HCT116 (cell line): ENCODE results near the gene HACE1.

Experiments
- SRF ChIP-seq: IDR thresholded peaks from 2 replicates; pipeline ENCODE4 v1.6.1; 2012; ENCODE audit warnings: low read depth
- TF ChIP-seq, protein P1 (sequence below), 3 experiments: fragments of 200-600 bp in 1 of 3; sonication (generic) in 1 of 3; IDR thresholded peaks in 2 of 3; conservative IDR thresholded peaks in 1 of 3; 2 replicates each; pipeline ENCODE4 v1.5.1; 2012 to 2017; ENCODE audit warnings: low read depth in 2 of 3, low read length in 2 of 3, antibody characterized with exemption in 1 of 3, borderline replicate concordance in 1 of 3, control low read depth in 1 of 3, mild to moderate bottlenecking in 1 of 3, mixed read lengths in 1 of 3, mixed run types in 1 of 3, moderate library complexity in 1 of 3; ENCODE audit not compliant: insufficient read depth in 1 of 3

DNA sequence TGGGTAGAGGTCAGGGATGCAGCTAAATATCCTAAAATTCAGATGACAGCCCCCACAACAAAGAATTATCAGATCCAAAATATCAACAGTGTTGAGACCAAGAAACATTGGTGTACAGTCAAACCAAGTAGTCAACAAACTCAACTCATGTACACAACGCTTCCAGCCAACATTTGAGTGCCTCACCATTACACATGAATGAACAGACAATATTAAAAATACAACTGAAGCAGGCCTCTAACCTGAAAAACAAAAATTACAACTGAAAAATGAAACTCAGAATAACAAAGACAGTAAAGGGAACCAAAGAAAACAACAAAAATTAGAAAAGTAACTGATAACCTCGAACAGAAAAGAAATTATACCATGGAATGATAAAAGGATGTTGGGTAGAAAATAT, 46.2 kb downstream of the HACE1 start:
- TF ChIP-seq, protein P1, sequence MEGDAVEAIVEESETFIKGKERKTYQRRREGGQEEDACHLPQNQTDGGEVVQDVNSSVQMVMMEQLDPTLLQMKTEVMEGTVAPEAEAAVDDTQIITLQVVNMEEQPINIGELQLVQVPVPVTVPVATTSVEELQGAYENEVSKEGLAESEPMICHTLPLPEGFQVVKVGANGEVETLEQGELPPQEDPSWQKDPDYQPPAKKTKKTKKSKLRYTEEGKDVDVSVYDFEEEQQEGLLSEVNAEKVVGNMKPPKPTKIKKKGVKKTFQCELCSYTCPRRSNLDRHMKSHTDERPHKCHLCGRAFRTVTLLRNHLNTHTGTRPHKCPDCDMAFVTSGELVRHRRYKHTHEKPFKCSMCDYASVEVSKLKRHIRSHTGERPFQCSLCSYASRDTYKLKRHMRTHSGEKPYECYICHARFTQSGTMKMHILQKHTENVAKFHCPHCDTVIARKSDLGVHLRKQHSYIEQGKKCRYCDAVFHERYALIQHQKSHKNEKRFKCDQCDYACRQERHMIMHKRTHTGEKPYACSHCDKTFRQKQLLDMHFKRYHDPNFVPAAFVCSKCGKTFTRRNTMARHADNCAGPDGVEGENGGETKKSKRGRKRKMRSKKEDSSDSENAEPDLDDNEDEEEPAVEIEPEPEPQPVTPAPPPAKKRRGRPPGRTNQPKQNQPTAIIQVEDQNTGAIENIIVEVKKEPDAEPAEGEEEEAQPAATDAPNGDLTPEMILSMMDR (IDR thresholded peaks at IDR 0.05 in 2 of 3, conservative IDR thresholded peaks at IDR 0.05 in 1 of 3; ENCODE audit: borderline replicate concordance in 1 of 3, insufficient read depth in 1 of 3, low read depth in 2 of 3, low read length in 2 of 3) = no peak
- no peak for TF ChIP-seq SRF
